Stimulated activated CD4-positive, alpha-beta T cell treated with anti-CD3 and anti-CD28 coated beads, Interleukin-15, amount 100 ng/mL, for 24 hours (primary cell): ENCODE measurements around the gene CYP46A1.
"Not testable (repeated sequence)": the region's sequence is repeated elsewhere in the genome, so short reads cannot be mapped to it uniquely, and the experiment has no call there.

Experiments used
- DNase-seq: peaks from one replicate; pipeline ENCODE4 v3.0.0-alpha.2; 2020

The CYP46A1 gene

DNA sequence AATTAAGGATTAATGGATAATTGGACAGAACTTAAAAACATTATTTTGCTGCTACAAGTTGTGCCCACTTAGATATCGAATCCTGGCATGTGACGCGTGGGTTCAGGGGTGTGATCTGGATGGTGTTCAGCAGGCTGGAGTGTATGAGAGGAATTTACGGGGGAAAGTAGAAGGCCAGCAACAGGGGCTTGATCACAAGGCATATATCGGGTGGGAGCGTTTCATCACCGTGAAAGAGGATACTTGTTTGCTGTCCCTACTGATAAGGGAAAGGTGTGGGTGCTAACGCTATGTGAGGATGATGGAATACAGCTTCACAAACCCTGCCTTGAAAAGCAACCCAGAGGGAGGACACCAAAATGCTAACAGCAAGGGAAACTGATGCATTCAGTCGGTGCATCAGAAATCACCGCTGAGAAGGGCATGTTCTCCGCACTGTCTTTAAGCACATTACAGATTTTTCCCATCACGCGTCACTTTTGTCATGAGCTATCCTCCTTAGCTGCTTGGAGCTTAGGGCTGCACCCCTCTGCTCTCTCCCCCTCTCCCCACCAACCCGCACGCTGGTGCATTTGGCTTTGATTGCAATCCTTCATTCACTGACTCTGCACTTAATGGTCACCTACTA is 25.8 kb upstream of the CYP46A1 start:
- no peak for DNase-seq

DNA sequence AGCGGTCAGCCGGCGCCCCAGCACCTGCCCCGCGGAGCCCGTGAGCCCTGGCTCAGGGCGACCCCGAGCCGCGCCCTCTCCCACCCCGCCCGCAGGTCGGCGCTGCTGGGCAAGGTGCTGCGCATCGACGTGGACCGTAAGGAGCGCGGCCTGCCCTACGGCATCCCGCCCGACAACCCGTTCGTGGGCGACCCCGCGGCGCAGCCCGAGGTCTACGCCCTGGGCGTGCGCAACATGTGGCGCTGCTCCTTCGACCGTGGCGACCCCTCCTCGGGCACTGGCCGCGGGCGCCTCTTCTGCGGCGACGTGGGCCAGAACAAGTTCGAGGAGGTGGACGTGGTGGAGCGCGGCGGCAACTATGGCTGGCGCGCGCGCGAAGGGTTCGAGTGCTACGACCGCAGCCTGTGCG is 24.8 kb upstream of the CYP46A1 start:
- peak; percentile 8 for DNase-seq

DNA sequence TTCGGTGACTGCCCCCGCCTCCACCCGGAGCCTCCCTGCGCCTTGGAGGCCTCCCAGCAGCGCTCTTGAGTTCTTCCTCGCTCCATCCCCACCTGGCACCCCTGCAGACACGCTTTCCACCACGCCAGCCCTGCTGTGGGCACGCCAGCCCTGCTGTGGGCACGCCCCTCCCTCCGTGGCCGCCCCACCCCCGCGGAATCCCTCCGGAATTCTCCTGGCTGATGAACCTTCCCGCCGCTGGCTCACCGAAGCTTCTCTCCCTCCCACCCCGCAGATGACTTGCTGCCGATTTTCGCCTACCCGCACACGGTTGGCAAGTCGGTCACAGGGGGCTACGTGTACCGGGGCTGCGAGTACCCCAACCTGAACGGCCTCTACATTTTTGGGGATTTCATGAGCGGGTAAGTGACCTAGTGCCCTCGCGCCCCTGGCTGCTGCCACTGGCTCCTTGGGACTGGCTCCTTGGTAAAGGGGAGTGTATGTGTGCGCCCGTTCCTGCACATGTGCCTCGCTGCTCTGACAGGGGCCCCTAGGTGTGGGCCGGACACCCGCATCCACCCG is 24.0 kb upstream of the CYP46A1 start:
- DNase-seq: no peak

DNA sequence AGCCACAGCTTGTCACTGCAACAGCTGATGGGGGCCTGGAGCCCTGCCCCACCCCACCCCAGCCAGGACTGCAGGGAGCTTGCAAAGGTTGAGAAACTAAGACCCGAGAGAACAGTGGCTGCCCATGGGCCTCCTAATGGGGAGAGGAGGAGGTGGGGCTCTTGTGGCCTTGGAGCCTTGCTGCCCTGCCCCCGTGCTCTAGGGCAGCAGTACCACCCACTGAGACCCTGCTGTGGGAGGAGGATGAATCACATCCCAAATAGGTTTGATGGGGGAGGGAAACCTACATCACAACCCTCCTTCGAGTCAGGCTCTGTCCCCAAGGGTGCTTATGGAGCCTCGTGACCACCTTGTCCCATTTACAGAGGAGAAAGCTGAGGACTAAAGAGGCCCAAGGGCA is 23.3 kb upstream of the CYP46A1 start:
- DNase-seq: no peak

DNA sequence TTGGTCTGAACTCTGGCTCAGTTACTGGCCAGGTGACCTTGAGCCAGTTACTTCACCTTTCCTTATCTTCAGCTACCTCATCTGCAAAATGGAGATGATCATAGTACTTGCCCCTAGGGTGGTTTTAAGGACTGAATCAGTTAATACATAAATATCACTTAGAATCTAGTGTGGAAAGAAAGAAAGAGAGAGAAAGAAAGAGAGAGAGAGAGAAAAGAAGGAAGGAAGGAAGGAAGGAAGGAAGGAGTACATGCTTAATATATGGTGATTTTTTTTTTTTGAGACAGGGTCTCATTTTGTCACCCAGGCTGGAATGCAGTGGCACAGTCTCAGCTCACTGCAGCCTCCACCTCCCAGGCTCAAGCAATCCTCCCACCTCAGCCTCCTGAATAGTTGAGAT is 22.9 kb upstream of the CYP46A1 start:
- DNase-seq: not testable (repeated sequence)

DNA sequence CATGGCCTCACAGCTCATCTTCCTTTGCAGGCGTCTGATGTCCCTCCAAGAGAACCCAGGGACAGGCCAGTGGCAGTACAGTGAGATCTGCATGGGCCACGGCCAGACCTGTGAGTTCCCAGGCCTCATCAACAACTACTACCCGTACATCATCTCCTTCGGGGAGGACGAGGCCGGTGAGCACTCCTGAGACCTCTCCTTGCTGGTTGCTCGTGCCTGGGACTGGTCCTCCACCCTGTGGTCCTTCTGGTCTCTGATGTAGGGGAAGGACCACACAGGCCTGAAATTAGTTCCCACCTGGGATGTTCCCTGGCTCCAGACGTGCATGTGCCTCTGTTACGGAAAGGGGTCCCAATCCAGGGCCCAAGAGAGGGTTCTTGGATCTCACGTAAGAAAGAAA is 21.3 kb upstream of the CYP46A1 start:
- no peak for DNase-seq

DNA sequence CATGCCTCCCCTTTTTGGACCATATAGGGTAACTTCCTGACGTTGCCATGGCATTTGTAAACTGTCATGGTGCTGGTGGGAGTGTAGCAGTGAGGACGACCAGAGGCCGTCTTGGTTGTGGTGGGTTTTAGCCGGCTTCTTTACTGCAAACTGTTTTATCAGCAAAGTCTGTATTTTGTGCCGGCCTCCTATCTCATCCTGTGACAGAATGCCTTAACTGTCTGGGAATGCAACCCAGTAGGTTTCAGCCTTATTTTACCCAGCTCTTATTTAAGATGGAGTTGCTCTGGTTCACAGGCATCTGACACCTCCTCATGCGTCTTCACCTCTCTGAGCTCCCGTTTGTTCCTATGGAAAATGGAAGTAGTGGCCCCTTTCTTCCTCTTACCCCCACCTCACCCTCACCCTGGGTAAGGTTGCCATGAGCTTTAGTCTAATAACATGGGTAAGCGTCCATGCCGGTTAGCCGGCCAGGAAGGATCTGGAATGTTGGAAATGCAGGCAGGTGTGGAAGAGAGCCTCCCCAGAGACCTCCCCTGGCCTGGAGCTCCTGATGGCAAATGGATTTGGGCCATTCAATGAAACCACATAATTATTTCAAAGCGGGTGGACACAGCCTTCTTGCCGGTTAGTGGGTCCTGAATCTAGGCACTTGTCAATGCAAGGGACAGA is 20.6 kb upstream of the CYP46A1 start:
- DNase-seq: no peak

DNA sequence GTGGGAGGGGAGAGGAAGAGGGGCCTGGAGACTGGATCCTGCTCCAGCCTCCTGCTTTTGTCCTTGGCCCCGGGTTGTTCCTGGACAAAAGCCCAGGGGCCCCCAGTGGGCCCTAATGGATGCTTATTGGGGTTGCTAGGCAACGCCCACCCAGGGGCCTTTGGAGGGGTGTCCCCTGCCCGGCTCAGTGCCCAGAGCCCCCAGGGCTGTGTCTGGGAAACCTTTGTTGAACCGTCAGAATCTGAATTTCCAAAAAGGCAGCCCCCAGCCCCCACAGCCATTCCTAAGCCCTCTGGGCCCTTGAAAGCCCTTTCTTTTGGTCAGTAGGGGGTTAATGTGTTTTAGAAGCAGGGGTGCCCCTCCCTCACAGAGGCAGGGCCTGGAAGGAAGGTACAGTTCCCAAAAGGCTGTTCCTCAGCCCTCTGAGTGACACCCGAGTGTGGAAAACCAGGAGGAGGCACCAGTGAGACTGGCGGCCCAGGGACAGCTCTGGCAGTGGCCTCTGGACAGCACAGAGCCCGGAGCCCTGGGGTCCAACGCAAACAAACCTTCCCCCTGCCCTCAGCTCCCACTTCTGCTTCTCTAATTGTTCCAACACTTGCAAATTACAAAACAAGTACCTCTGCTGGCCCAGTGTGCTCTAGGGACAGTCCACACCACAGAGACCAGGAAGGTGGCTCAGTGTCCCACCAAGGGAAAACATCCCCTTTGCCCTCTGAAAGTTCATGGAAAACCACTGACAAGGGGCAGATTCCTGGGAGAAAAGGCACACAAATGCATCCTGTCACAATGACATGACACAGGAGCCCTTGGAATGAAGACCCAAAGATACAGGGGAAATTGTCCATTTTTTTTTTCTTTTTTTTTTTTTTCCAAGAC is 19.8 kb upstream of the CYP46A1 start:
- no peak for DNase-seq

DNA sequence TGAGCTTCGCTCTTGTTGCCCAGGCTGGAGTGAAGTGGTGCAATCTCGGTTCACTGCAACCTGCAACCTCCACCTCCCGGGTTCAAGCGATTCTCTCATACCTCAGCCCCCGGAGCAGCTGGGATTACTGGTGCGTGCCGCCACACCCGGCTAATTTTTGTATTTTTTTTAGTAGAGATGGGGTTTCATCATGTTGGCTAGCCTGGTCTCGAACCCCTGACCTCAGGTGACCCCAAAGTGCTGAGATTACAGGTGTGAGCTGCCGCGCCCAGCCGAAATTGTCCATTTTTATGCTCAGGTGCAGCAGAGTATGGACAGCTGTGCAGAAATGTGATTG is 19.2 kb upstream of the CYP46A1 start:
- DNase-seq: no peak

DNA sequence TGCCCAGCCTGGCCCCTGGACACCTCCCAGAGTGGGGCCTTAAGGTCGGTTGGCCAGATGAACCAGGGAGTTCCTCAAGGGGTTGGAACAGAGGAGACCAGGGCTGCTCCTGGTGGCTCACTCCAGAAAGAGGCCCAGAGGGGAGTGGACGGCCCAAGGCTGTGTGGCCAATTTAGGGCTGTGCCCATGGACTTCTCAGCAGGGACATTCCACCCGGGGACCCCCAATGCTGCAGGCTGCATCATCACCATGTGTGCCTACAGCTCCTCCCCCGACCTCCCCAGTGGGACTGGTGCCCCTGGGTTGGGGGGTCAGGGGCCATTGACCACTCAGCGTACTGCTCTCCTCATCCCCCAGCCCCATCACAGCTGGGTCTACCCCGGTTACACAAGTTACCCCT is 17.6 kb upstream of the CYP46A1 start:
- DNase-seq: no peak

DNA sequence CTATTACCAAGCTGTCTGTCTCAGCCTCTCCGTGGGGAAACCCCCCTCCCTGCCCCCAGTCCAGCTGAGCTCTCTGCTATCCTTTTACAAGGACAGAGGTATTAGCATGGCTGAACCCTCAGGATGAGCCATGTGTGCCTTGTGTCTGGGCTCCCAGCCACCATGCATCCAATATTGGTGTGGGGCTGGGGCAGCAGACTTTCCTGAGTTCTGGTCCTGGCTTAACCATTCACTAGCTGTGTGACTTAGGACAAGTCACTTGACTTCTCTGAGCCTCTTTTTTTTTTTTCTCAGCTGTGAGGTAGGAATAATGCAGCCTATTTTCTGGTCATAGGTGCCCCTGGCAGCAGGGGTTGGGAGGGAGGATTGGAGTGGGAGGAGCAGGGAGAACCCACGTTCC is 17.1 kb upstream of the CYP46A1 start:
- DNase-seq: no peak

DNA sequence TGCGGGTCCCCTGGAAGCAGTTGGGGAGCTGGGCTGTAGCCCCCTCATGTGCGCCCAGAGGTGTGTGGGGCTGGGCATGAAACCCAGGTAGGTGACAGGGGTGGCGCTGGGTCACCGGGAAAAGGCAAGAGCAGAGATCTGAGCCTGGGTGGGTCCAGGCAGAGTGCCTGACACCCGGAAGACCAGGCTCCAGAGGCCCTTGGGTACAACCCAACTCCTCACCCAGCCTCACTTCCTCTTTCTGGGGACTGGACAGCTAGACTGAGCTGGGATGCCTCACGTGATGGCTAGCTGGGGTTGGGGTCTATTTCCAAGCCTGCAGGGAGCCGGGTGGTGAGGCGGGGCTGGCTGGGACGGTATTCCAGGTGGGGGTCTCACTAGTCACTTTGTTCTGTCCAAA is 16.3 kb upstream of the CYP46A1 start:
- no peak for DNase-seq

DNA sequence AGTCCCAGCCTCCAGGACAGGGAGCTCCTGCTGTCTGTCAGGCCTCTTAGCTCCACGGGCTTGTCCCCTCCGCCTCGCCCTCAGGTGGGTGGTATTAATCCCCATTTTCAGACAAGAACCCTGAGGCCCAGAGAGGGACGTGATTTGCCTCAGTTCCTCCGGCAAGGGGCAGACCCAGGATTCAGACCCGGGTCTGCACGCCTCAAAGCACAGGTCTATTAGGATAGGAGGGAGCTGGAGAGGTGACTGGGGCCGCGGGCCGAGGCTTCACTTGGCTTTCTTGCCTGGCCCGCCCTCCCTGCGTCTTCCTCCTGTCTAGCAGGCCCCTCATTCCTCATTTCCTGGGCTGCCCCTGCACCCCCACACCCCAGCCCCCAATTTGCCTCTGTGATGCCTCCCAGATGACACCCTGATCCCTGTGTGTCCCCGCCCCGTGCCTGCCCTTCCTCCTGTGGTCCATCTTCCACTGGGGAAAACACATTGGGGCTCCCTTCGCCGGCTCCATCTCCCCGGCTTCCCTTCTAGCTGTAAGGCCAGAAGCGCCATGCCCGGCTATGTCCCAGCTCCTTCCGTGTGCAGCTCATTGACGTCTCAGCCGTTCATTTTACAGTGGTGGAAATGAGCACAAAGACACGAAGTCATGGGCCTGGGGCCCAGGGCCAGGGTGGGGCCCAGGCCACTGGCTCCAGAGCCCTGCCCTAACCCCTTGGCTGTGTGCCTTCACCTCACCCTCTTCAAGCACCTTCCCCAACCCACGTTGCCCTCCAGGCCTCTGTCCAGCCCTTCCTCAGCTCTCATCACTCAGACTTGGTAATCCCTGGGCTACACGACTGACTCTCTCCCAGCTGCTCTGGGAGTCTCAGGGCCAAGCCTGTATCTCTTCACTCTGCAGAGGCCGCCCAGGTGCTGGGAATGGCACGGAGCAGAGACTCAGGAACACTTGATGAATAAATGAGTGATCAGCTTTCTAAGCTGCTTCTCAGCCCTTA is 15.5 kb upstream of the CYP46A1 start:
- no peak for DNase-seq

DNA sequence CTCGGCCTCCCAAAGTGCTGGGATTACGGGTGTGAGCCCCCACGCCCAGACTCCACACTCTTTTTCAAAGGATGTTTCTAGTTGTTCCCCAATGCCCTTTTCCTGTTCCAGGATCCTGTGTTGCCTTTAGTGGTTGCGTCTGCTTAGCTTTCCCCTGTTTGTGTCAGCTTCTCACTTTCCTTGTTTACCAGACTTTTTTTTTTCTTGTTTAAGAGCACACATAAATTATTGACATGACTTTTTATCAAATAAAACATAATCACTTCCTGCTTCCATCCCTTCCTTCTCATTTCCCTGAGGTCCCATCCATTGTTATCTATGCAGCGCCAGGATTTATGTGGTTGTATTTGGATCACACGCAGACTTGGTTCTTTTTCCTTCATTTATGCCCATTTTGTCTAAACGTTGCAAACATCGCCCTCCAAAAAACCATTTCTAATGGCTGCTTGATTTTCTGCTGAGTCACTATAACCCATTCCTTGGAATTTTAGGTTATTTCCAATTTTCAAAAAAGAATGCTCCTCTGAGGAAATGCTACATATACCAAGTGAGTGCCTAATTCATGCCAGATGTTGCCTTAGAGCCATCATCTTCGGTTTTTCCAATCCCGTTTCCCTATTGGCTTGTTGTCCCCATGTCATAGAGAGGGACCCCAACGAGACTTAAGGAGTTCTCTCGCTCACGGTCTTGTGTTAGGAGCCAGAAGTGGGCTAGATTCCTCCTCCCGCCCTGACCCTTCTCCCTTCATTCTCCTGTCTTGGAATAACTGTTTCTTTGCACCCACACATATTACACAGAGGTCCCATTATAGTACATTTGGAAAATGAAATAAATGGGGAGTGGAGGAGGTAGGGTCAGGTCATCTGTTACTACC is 13.5 kb upstream of the CYP46A1 start:
- DNase-seq: no peak

DNA sequence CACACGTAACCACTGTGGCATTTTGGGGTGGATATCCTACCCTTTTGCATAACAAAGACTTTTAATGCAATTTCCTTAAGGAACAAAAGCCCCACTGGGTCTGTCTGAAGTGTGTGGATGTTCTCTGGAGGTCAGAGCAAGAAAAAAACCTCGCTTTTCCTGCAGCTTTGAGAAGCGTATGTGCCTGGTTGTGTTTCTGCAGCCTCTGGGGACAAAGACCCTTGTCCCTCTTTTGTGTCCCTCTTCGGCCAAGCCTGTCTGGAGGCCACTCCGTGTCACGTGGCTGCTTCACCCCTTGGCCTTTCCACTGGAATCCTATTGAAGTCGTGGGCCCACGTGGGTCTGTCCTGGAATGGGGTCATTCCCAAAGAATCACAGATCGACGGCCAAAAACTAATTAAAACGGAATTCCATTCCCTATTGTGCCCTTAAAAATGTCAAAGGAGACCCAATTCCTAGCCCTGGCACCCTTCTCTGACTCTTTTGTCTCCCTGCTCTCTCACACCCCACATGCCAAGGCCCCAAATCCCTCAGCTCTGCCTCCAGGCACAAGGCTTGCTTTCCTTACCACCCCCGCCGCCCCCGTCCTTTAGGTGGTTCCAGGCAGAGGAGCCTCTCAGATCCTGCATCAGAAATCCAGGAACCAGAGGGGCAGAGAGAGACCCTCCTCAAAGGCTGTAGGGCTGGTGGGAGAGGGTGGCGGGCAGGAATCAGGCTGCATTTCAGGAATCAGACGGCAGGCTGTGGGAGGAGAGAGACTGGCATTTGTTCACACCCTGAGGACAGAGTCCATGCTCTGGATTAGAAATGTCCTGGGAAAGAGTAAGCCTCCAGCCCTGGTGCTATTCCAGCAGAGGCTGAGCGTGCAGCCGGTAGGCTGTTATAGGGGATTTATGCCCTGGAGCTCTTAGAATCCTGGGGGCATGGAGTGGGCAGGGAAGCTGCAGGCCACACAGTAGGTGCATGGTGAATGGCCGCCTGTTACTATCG is 12.6 kb upstream of the CYP46A1 start:
- no peak for DNase-seq

DNA sequence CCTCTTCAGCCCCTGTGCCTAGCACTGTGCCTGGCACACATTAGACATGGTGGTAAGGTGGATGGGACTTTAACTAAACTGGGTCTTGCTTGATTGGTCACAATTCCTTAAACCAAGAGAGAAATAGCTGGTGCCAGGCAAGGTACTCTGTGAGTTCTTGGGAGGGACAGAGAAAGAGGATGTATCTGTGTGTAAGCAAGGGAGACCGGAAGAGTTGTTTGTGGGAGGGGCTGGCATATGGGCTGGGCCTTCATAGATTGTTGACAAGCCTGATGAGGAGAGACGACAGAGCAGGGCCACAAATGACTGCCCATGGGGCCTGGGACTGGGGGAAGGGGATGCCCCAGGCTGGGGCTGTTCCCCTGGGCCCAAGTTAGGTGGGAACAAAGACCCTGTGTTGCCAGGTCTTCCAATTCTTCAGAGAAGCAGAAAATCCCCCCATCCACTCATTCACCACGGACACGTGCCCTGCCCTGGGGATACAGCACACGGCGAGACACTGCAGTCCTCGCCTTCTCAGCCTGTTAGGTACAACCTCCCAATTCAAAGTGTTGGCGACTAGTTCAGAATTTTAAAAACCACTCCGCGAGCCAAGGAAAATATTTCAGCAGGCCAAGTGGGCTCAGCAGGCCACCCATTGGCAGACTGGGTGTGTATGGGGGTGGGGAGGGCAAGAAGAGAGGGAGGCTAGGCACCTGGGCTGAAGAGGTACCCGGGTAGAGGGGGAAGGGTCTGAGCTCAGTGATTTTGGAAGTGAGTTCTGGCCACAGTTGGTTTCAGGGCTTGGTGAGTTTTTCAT is 11.4 kb upstream of the CYP46A1 start:
- DNase-seq: no peak

DNA sequence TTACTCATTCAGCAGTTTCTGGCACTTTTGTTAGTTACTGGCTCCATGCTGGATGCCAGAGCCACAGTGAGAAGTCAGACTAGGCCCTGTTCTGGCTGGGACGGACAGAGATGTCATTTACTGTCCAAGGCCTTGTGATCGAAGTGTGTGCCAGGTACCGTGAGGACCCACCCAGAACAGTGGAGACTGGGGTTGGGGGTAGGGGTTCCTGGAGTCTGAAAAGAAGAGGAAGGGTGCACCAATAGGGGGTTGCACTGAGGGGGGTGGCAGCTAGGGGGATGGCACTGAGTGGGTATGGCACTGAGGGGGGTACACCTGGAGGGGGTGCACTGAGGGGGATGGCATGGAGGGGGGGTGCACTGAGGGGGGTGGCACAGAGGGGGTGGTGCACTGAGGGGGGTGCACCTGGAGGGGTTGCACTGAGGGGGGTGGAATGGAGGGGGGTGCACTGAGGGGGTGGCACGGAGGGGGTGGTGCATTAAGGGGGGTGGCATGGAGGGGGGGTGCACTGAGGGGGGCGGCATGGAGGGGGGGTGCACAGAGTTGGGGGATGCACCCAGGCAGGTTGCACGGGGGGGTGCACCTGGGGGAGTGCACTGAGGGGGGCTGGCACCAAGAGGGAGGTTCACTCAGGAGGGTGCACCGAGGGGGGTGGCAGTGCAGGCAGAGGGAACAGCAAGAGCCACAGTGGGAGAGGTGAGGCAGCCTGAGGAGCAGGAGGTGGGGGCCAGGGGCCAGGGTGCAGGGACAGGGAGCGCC is 10.6 kb upstream of the CYP46A1 start:
- DNase-seq: no peak

DNA sequence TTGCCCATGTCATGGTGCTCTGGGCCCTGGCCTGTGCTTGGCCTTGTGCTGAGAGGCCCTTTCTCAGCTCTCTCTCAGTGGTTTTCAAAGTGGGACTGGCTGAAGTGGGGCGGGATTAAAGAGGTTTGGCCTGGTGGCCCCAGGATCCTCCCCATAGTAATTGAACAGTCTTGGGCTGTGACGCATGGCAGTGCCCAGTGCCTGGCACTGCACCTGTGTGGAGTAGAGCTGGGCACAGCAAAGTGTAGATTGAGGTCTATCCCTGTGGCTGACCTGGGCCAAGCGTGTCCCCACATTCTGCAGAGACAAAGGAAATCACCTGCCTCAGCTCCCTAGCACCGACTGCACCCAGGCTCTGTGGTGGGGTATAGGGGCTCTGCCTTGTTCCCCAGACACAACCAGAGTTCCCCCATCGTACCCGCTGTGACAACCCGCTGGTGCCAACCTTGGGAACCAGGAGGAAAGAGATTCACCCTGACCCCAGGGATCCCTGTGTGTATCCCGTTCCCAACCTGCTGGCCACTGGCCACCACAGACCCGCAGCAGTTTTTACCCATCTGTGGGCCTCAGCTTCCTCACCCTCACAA is 9.9 kb upstream of the CYP46A1 start:
- DNase-seq: no peak
